ENCODE measurements around the gene SLC37A3.
A peak's percentile ranks its signal among the peaks of the same experiment; 100 is the strongest.

The SLC37A3 gene

DNA sequence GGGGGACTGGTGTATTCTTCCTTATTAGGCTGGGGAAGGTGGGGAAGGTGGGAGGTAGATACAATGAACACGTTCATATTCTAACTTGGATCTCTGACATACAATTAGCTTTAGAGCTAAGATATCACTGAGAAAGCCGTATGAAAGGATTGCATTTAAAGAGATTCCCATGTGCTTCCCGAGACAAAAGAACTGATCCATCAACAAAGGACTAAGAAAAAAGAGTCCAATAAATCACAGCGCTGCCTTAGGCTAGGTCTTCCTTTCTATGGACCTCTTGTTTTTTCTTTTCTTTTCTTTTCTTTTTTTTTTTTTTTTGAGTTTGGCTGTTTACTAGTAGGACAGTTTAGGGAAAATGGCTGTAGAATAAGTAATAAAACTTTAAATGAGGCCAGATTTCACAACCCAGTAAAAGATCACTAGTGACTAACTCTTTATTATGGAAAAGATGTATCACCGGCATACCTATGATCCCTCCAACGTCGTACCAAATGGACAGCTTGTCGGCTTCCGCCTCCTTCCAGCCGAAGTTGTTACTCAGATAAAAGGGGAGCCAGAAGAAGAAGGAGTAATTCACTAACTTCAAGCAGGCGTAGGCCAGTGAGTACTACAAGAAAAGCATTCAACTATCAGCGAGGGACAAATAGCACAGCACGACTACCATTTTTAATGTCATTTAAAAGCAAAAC, 50.0 kb downstream of the SLC37A3 start:
- H3K9me3 ChIP-seq (ENCODE audit: control insufficient read depth, low read length) = no peaks in the 10 kb centered on the region
- no peak overlapping the region for H3K4ac ChIP-seq (ENCODE audit: low read depth in 1 of 2, low read length in 2 of 2)
- H2BK120ac ChIP-seq (ENCODE audit: low read depth, low read length) = no peak overlapping the region
- H3K9ac ChIP-seq (ENCODE audit: low read length) = peak overlapping the region; percentile 78
- peaks cover 30 to 66% of the 10 kb centered on the region in 2 experiments for H3K36me3 ChIP-seq (ENCODE audit: control insufficient read depth in 1 of 2, insufficient read depth in 2 of 2, low read depth in 1 of 2, low read length in 2 of 2)
- H4K8ac ChIP-seq (ENCODE audit: low read length) = no peak overlapping the region
- WGBS = 94% methylated on average over 11 of the region's 13 CpGs
- H3K14ac ChIP-seq (ENCODE audit: low read length in 2 of 2) = no peak overlapping the region
- H2BK5ac ChIP-seq (ENCODE audit: low read depth, low read length, poor library complexity, severe bottlenecking) = no peak overlapping the region
- no peak overlapping the region for H3K27ac ChIP-seq (ENCODE audit: low read length, poor library complexity, severe bottlenecking)
- H2BK15ac ChIP-seq (ENCODE audit: low read depth, poor library complexity, severe bottlenecking) = no peak overlapping the region
- no peaks in the 10 kb centered on the region for H3K4me1 ChIP-seq (ENCODE audit: control insufficient read depth, insufficient read depth, low read depth, low read length)
- H3K27me3 ChIP-seq (ENCODE audit: control insufficient read depth in 1 of 2, insufficient read depth in 1 of 2, low read length in 2 of 2) = no peaks in the 10 kb centered on the region
- H3K4me3 ChIP-seq (ENCODE audit: insufficient read depth in 1 of 2, low read depth in 1 of 2, low read length in 2 of 2) = no peak overlapping the region
- H3K79me1 ChIP-seq (replicated peaks; ENCODE audit: low read length, poor library complexity, severe bottlenecking) = peaks cover 7% of the 10 kb centered on the region
- H3K23ac ChIP-seq (ENCODE audit: low read length in 2 of 2) = no peak overlapping the region
- H4K91ac ChIP-seq (ENCODE audit: low read length) = no peak overlapping the region
- no peak overlapping the region for H2BK12ac ChIP-seq (ENCODE audit: low read length in 2 of 2)
- H3K4me2 ChIP-seq (ENCODE audit: low read length, poor library complexity, severe bottlenecking) = no peak overlapping the region
- no peak overlapping the region for H3K18ac ChIP-seq (ENCODE audit: low read depth in 1 of 2, low read length in 2 of 2)
- no peak overlapping the region for H2AFZ ChIP-seq (ENCODE audit: low read depth, low read length)
- DNase-seq = no peak
- no peak overlapping the region for H2AK5ac ChIP-seq (ENCODE audit: low read length, severe bottlenecking)

- no peak overlapping the region for H2BK5ac ChIP-seq (ENCODE audit: low read depth, low read length, poor library complexity, severe bottlenecking)
- peaks cover 11% of the 10 kb centered on the region for H3K79me1 ChIP-seq (replicated peaks; ENCODE audit: low read length, poor library complexity, severe bottlenecking)
- no peaks in the 10 kb centered on the region for H3K9me3 ChIP-seq (ENCODE audit: control insufficient read depth, low read length)
- DNase-seq = no peak
- H3K4me1 ChIP-seq (ENCODE audit: control insufficient read depth, insufficient read depth, low read depth, low read length) = no peaks in the 10 kb centered on the region
- no peak overlapping the region for H3K14ac ChIP-seq (ENCODE audit: low read length in 2 of 2)
- H2BK120ac ChIP-seq (ENCODE audit: low read depth, low read length) = no peak overlapping the region
- no peak overlapping the region for H4K91ac ChIP-seq (ENCODE audit: low read length)
- H3K4me2 ChIP-seq (ENCODE audit: low read length, poor library complexity, severe bottlenecking) = no peak overlapping the region
- H3K9ac ChIP-seq (ENCODE audit: low read length) = no peak overlapping the region
- H3K27me3 ChIP-seq (ENCODE audit: control insufficient read depth in 1 of 2, insufficient read depth in 1 of 2, low read length in 2 of 2) = no peaks in the 10 kb centered on the region
- peaks cover 33 to 67% of the 10 kb centered on the region in 2 experiments for H3K36me3 ChIP-seq (ENCODE audit: control insufficient read depth in 1 of 2, insufficient read depth in 2 of 2, low read depth in 1 of 2, low read length in 2 of 2)
- 78% methylated on average over 3 of the region's 5 CpGs for WGBS
- no peak overlapping the region for H3K23ac ChIP-seq (ENCODE audit: low read length in 2 of 2)
- no peak overlapping the region for H4K8ac ChIP-seq (ENCODE audit: low read length)
- no peak overlapping the region for H2BK15ac ChIP-seq (ENCODE audit: low read depth, poor library complexity, severe bottlenecking)
- H3K4me3 ChIP-seq (ENCODE audit: insufficient read depth in 1 of 2, low read depth in 1 of 2, low read length in 2 of 2) = no peak overlapping the region
- no peak overlapping the region for H2BK12ac ChIP-seq (ENCODE audit: low read length in 2 of 2)
- no peak overlapping the region for H3K27ac ChIP-seq (ENCODE audit: low read length, poor library complexity, severe bottlenecking)
- H2AFZ ChIP-seq (ENCODE audit: low read depth, low read length) = no peak overlapping the region
- no peak overlapping the region for H3K4ac ChIP-seq (ENCODE audit: low read depth in 1 of 2, low read length in 2 of 2)
- H2AK5ac ChIP-seq (ENCODE audit: low read length, severe bottlenecking) = no peak overlapping the region
- H3K18ac ChIP-seq (ENCODE audit: low read depth in 1 of 2, low read length in 2 of 2) = no peak overlapping the region
Observed at GRCh38 chr7:140347218-140347617, 51.1 kb downstream of the SLC37A3 start.

DNA sequence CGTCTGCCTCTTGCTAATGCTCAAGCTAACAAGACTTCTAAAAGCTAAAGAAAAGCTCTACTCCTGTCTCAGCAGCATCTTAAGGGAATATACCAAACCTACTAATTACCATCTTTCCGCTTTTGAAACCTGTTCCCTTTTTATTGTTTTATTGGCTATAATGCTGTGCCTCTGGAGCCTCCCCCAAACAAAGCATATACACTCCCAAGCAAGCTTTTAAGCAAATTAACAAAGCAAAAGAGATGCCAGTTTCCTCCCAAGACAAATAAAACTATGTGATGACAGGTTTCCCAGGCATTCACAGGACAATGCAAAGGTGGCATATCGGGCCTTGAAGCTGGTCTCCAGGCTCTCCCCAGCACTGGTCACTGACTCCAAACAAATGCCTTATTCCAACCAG, 52.9 kb downstream of the SLC37A3 start:
- WGBS = 73% methylated on average over 3 of the region's 3 CpGs

DNA sequence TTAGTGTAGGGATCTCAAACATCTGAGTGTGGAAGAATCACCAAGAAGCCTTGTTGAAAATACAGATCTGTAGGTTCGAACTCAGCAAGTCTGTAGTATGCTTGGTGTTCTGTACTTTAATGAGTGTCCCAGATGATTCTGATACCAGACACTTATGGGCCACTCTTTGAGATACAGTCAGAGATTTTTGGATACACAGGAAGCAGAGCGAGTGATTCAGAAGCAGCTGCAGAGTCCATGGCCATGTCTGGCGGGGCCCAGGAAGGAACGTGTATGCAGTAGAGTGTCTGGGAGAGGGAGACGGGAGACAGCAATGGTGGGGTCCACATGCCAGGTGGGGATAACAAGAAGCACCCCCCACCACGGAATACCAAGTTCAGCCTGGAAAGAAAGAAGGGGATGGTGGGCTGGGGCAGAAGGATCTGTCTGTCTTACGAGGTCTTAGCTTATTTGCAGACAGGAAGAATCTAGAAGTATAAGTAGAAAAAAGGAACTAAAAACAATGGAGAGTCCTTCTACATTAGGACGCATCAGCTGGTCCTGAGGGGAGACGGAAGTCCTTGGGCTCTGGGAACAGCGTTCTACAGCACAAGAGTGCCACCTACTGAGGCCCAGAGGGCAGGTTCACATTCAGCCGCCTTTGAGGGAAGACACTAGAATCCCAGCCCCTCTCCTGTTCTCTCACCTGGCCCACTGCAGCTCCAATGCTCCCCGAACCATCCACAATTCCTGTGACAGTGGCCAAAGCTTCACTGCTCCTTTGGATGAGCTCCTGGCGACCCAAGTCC, 55.4 kb downstream of the SLC37A3 start:
- H3K27me3 ChIP-seq (ENCODE audit: control insufficient read depth in 1 of 2, insufficient read depth in 1 of 2, low read length in 2 of 2) = no peaks in the 10 kb centered on the region
- no peak overlapping the region for H3K14ac ChIP-seq (ENCODE audit: low read length in 2 of 2)
- WGBS = 66% methylated on average over 13 of the region's 13 CpGs
- no peak overlapping the region for H3K27ac ChIP-seq (ENCODE audit: low read length, poor library complexity, severe bottlenecking)
- no peak overlapping the region for H2BK5ac ChIP-seq (ENCODE audit: low read depth, low read length, poor library complexity, severe bottlenecking)
- peaks cover 14% of the 10 kb centered on the region for H3K79me1 ChIP-seq (replicated peaks; ENCODE audit: low read length, poor library complexity, severe bottlenecking)
- no peak overlapping the region for H3K23ac ChIP-seq (ENCODE audit: low read length in 2 of 2)
- no peak overlapping the region for H3K4ac ChIP-seq (ENCODE audit: low read depth in 1 of 2, low read length in 2 of 2)
- no peak overlapping the region for H3K4me2 ChIP-seq (ENCODE audit: low read length, poor library complexity, severe bottlenecking)
- no peaks in the 10 kb centered on the region for H3K4me1 ChIP-seq (ENCODE audit: control insufficient read depth, insufficient read depth, low read depth, low read length)
- no peak overlapping the region for H2BK12ac ChIP-seq (ENCODE audit: low read length in 2 of 2)
- no peak overlapping the region for H3K18ac ChIP-seq (ENCODE audit: low read depth in 1 of 2, low read length in 2 of 2)
- H3K9me3 ChIP-seq (ENCODE audit: control insufficient read depth, low read length) = no peaks in the 10 kb centered on the region
- H2BK120ac ChIP-seq (ENCODE audit: low read depth, low read length) = no peak overlapping the region
- no peak overlapping the region for H2AK5ac ChIP-seq (ENCODE audit: low read length, severe bottlenecking)
- H4K8ac ChIP-seq (ENCODE audit: low read length) = no peak overlapping the region
- H2AFZ ChIP-seq (ENCODE audit: low read depth, low read length) = no peak overlapping the region
- no peak overlapping the region for H3K9ac ChIP-seq (ENCODE audit: low read length)
- H3K36me3 ChIP-seq (ENCODE audit: control insufficient read depth in 1 of 2, insufficient read depth in 2 of 2, low read depth in 1 of 2, low read length in 2 of 2) = peaks cover 30 to 69% of the 10 kb centered on the region in 2 experiments
- H2BK15ac ChIP-seq (ENCODE audit: low read depth, poor library complexity, severe bottlenecking) = no peak overlapping the region
- no peak overlapping the region for H4K91ac ChIP-seq (ENCODE audit: low read length)
- peak; percentile 46 for DNase-seq
- H3K4me3 ChIP-seq (ENCODE audit: insufficient read depth in 1 of 2, low read depth in 1 of 2, low read length in 2 of 2) = no peak overlapping the region

More for the DNA sequence above, 52.9 kb downstream of the SLC37A3 start:
- Histone ChIP-seq H4K91ac (ENCODE audit: low read length) (no peak overlapping the region), H3K4ac (ENCODE audit: low read depth in 1 of 2, low read length in 2 of 2) (no peak overlapping the region), H2AFZ (ENCODE audit: low read depth, low read length) (no peak overlapping the region), H3K23ac (ENCODE audit: low read length in 2 of 2) (no peak overlapping the region), H3K27me3 (ENCODE audit: control insufficient read depth in 1 of 2, insufficient read depth in 1 of 2, low read length in 2 of 2) (no peaks in the 10 kb centered on the region), H2AK5ac (ENCODE audit: low read length, severe bottlenecking) (no peak overlapping the region), H3K36me3 (ENCODE audit: control insufficient read depth in 1 of 2, insufficient read depth in 2 of 2, low read depth in 1 of 2, low read length in 2 of 2) (peaks cover 30 to 68% of the 10 kb centered on the region in 2 experiments), H3K18ac (ENCODE audit: low read depth in 1 of 2, low read length in 2 of 2) (no peak overlapping the region), H2BK5ac (ENCODE audit: low read depth, low read length, poor library complexity, severe bottlenecking) (no peak overlapping the region), H4K8ac (ENCODE audit: low read length) (no peak overlapping the region), H3K9ac (ENCODE audit: low read length) (no peak overlapping the region), H3K4me2 (ENCODE audit: low read length, poor library complexity, severe bottlenecking) (no peak overlapping the region), H3K4me3 (ENCODE audit: insufficient read depth in 1 of 2, low read depth in 1 of 2, low read length in 2 of 2) (no peak overlapping the region), H3K27ac (ENCODE audit: low read length, poor library complexity, severe bottlenecking) (no peak overlapping the region), H2BK15ac (ENCODE audit: low read depth, poor library complexity, severe bottlenecking) (no peak overlapping the region), H3K14ac (ENCODE audit: low read length in 2 of 2) (no peak overlapping the region), H3K9me3 (ENCODE audit: control insufficient read depth, low read length) (no peaks in the 10 kb centered on the region), H2BK12ac (ENCODE audit: low read length in 2 of 2) (no peak overlapping the region), H3K4me1 (ENCODE audit: control insufficient read depth, insufficient read depth, low read depth, low read length) (no peaks in the 10 kb centered on the region), H3K79me1 (replicated peaks; ENCODE audit: low read length, poor library complexity, severe bottlenecking) (peaks cover 15% of the 10 kb centered on the region), H2BK120ac (ENCODE audit: low read depth, low read length) (no peak overlapping the region)
- DNase-seq = no peak

Data from mesenchymal stem cell (in vitro differentiated cells and primary cell).